HL-60 (cell line): ENCODE results near the gene ARHGAP26.

Source experiments
- CTCF ChIP-seq: IDR thresholded peaks from one replicate; pipeline ENCODE4 v1.5.1; 2011; ENCODE audit warnings: low read length, control low read depth, inconsistent platforms; ENCODE audit not compliant: insufficient read depth
- POLR2AphosphoS5 ChIP-seq: IDR thresholded peaks from 2 replicates; pipeline ENCODE4 v1.6.1; 2012; ENCODE audit warnings: low read depth
- REST ChIP-seq: IDR thresholded peaks from 2 replicates; pipeline ENCODE4 v1.6.1; 2012; ENCODE audit warnings: low read depth; ENCODE audit not compliant: insufficient replicate concordance
- SPI1 ChIP-seq: IDR thresholded peaks from 2 replicates; pipeline ENCODE4 v1.6.1; 2012; ENCODE audit warnings: low read depth, mild to moderate bottlenecking, borderline replicate concordance

DNA sequence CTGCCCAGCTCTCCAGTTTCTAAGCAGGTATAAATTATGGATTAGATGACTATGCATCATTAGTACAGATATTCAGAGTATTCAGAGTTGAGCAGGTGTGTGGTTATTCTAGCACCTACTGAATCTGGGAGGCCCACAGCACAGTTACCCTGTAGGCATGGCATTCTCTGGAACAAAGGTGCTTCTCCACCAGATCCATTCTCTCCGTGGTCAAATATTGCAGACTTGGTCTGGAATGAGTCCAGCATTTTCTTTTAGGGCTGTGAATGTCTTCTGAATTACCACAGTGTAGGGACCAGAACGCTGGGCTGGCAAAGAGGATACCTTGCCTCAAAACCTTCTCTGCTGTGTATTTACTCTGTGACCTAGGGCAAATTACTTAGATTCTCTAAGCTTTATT lies 116.8 kb downstream of the ARHGAP26 start:
- TF ChIP-seq CTCF (no peak), REST (no peak), POLR2AphosphoS5 (no peak), SPI1 (no peak)
